HG03571 (cell line): ENCODE measurements around the gene STC2.
"Not testable (repeated sequence)": the region's sequence is repeated elsewhere in the genome, so short reads cannot be mapped to it uniquely, and the experiment has no call there.

Source experiments
- ATAC-seq: cut with Tn5 transposase; IDR thresholded peaks from one replicate; pipeline ENCODE4 v1.9.1; 2021; ENCODE audit not compliant: unreplicated experiment

The STC2 gene

GRCh38 chr5:173296737-173297676, 31.2 kb downstream of the STC2 start:
- ATAC-seq = no peak

- no peak for ATAC-seq
Observed at GRCh38 chr5:173295796-173296195, 32.4 kb downstream of the STC2 start.

- no peak for ATAC-seq
Observed at GRCh38 chr5:173294673-173295320, 33.4 kb downstream of the STC2 start.

- peak; percentile 62 for ATAC-seq
Observed at GRCh38 chr5:173293817-173294672, 34.2 kb downstream of the STC2 start.

GRCh38 chr5:173291722-173292658, 36.2 kb downstream of the STC2 start:
- no peak for ATAC-seq

- ATAC-seq = no peak
Observed at GRCh38 chr5:173290477-173291131, 37.6 kb downstream of the STC2 start.

GRCh38 chr5:173289372-173289771, 38.8 kb downstream of the STC2 start:
- ATAC-seq = no peak

GRCh38 chr5:173288632-173289031, 39.6 kb downstream of the STC2 start:
- ATAC-seq = no peak

- ATAC-seq = no peak
Observed at GRCh38 chr5:173287086-173287485, 41.1 kb downstream of the STC2 start.

- not testable (repeated sequence) for ATAC-seq
Observed at GRCh38 chr5:173284343-173284958, 43.8 kb downstream of the STC2 start.

- peak; percentile 91 for ATAC-seq
Observed at GRCh38 chr5:173283318-173284288, 44.6 kb downstream of the STC2 start.

GRCh38 chr5:173282916-173283315, 45.3 kb downstream of the STC2 start:
- no peak for ATAC-seq

- ATAC-seq = no peak
Observed at GRCh38 chr5:173281910-173282309, 46.3 kb downstream of the STC2 start.

GRCh38 chr5:173279166-173279565, 49.0 kb downstream of the STC2 start:
- ATAC-seq = no peak

- ATAC-seq = no peak
Observed at GRCh38 chr5:173278641-173279040, 49.6 kb downstream of the STC2 start.

GRCh38 chr5:173278172-173278571, 50.0 kb downstream of the STC2 start:
- no peak for ATAC-seq

- no peak for ATAC-seq
Observed at GRCh38 chr5:173274771-173275170, 53.4 kb downstream of the STC2 start.

GRCh38 chr5:173271419-173271818, 56.8 kb downstream of the STC2 start:
- no peak for ATAC-seq
